Activated CD8-positive, alpha-beta memory T cell treated with anti-CD3 and anti-CD28 coated beads for 36 hours (primary cell): ENCODE measurements around the gene ZNF892. TPM values are rescaled to one million over a fixed set of nuclear protein-coding genes. Genes with fewer than 3 reads are reported as not detected.
"Not testable (repeated sequence)": the region's sequence is repeated elsewhere in the genome, so short reads cannot be mapped to it uniquely, and the experiment has no call there.

Experiments used
- CTCF ChIA-PET: fragments of 350-600 bp; sonication (Branson Sonifier 250); formaldehyde crosslinking; loops from one replicate; lab custom pipeline; 2021; ENCODE audit warnings: antibody characterized with exemption; lab: Charles Lee
- POLR2A ChIA-PET: fragments of 350-600 bp; sonication (Branson Sonifier 250); formaldehyde crosslinking; loops from one replicate; lab custom pipeline; 2021; ENCODE audit warnings: antibody characterized with exemption; lab: Charles Lee
- total RNA-seq, 2 experiments: library from RNA; stranded (reverse); gene quantifications; one replicate each; pipeline ENCODE4 v1.2.3, GENCODE V29; 2021

Gene ZNF892
- total RNA-seq, 2 experiments from 2014 or later = 3.4 to 4.3 TPM

- ChIA-PET CTCF (no interaction called here), POLR2A (no interaction called here)
These were observed 785 bp downstream of the ZNF892 start for GRCh38 chr2:95208106-95208505.

DNA sequence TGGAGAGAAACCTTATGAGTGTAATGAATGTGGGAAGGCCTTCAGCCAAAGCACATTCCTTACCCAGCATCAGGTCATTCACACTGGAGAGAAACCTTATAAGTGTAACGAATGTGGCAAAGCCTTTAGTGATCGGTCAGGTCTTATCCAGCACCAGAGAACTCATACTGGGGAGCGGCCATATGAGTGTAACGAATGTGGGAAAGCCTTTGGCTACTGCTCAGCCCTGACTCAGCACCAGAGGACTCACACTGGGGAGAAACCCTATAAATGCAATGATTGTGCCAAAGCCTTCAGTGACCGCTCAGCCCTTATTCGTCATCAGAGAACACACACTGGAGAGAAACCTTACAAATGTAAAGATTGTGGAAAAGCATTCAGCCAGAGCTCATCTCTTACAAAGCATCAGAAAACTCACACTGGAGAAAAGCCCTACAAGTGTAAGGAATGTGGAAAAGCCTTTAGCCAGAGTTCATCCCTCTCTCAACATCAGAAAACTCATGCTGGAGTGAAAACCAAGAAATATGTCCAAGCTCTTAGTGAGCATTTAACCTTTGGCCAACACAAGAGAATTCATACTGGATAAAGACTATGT, 7.8 kb downstream of the ZNF892 start:
- ChIA-PET CTCF (no interaction called here), POLR2A (no interaction called here)

DNA sequence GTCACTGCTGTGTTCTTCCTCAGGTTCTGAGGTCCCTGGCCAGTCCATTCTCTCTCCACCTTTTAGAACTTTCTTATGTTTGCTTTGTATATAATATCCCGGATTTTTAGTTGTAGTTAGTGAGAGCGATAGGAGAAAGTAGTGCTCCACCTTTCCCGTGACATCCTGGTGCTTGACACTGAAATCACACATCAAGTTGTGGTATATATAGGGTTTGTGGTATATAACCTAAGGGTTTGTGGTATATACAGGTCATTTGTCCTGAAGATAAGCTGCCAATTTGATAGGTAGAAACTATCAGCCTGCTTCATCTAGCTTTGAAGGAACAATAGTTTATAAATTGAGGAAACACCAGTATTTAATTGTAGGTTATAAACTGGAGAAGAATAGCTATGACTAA, 13.1 kb downstream of the ZNF892 start:
- CTCF ChIA-PET = no interaction called here
- POLR2A ChIA-PET = no interaction called here

DNA sequence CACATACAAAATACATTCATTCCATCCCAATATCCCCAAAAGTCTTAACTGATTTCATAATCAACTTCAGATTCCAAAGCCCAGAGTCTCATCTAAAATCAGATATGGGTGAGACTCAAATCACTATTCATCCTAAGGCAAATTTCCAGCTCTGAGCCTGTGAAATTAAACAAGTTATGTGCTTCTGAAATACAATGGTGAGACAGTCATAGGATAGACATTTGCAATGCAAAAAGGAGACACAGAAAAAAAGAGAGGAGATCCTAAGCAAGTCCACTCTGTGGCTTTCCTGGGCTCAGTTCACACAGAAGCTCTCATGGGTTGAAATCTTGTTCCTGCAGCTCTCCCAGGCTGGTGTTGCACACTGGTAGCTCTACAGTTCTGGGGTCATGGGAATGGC, 18.3 kb downstream of the ZNF892 start:
- ChIA-PET POLR2A (no interaction called here), CTCF (no interaction called here)

GRCh38 chr2:95231723-95232122, 24.4 kb downstream of the ZNF892 start:
- ChIA-PET POLR2A (no interaction called here), CTCF (interaction anchor here (0.9 kb wide), 1 partner anchor 29 kb away, joined by 5 read pairs; no protein-coding TSS in a partner anchor)

DNA sequence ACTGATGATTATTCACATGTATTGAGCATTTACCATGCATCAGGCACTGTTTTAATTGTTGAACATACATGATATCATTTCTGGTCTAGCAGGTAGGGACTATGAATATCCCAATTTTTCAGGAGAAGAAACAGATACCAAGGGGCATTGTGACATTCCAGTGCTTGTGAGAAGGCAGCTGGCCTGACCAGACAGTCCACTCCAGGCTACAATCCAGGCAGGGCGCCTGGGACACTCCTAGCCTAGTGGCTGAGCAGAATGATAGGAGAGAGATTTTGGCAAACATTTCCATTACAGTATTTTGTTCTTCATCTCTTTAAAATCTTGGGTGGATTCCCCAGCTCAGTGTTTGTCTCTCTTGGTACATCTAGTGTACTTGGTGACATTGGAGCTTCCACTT, 24.9 kb downstream of the ZNF892 start:
- CTCF ChIA-PET = no interaction called here
- POLR2A ChIA-PET = no interaction called here

- ChIA-PET CTCF (no interaction called here), POLR2A (no interaction called here)
These were observed 27.0 kb downstream of the ZNF892 start for GRCh38 chr2:95234286-95234785.

- ChIA-PET POLR2A (no interaction called here), CTCF (no interaction called here)
These were observed 27.5 kb downstream of the ZNF892 start for GRCh38 chr2:95234816-95235215.

DNA sequence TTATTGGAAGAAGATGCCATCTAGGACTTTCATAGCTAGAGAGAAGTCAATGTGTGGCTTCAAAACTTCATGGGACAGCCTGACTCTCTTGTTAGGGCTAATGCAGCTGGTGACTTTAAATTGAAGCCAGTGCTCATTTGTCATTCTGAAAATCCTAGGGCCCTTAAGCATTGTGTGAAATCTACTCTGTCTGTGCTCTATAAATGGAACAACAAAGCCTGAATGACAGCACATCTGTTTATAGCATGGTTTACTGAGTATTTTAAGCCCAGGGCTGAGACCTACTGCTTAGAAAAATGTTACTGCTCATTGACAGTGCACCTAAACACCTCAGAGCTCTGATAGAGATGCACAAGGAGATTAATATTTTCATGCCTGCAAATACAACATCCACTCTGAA, 30.8 kb downstream of the ZNF892 start:
- POLR2A ChIA-PET = no interaction called here

GRCh38 chr2:95240091-95240490, 32.8 kb downstream of the ZNF892 start:
- ChIA-PET CTCF (no interaction called here), POLR2A (no interaction called here)

More for the DNA sequence above, 30.8 kb downstream of the ZNF892 start:
- CTCF ChIA-PET = no interaction called here

GRCh38 chr2:95240556-95240955, 33.2 kb downstream of the ZNF892 start:
- POLR2A ChIA-PET = no interaction called here
- CTCF ChIA-PET = no interaction called here

- CTCF ChIA-PET, POLR2A ChIA-PET: not testable (repeated sequence)
These were observed 34.8 kb downstream of the ZNF892 start for GRCh38 chr2:95242084-95242483.

Other genes with a start within 250 kb of the ZNF892 start
- gene MAL, start 181.8 kb upstream of the ZNF892 start, total RNA-seq = 10 to 100 TPM; 29.5 to 30.7 TPM
- gene MRPS5, start 85.7 kb upstream of the ZNF892 start, total RNA-seq = 10 to 100 TPM; 83.5 to 84.0 TPM
- 10 to 100 TPM; 10.1 to 11.6 TPM for gene ZNF514, start 47.7 kb upstream of the ZNF892 start, total RNA-seq
- gene ZNF2, start 41.7 kb upstream of the ZNF892 start, total RNA-seq = 1 to 10 TPM; 5.0 TPM
- under 1 TPM; 0.25 to 0.48 TPM for gene PROM2, start 66.9 kb downstream of the ZNF892 start, total RNA-seq
- not detected for gene KCNIP3, start 89.8 kb downstream of the ZNF892 start, total RNA-seq
- gene FAHD2A, start 195.2 kb downstream of the ZNF892 start, total RNA-seq = 10 to 100 TPM; 33.8 to 37.5 TPM